SU-DHL-6 (cell line): Measurements from ENCODE around the gene DLG1.

Experiments used
- EZH2phosphoT487 ChIP-seq: fragments of 200-600 bp; sonication (generic), shearing (Covaris generic); conservative IDR thresholded peaks from 2 replicates; pipeline ENCODE4 v1.6.1; 2018; ENCODE audit warnings: mild to moderate bottlenecking, antibody characterized with exemption, low read length, moderate library complexity, mixed read lengths
- TF ChIP-seq, protein P1 (sequence below): fragments of 200-600 bp; sonication (generic); IDR thresholded peaks from one replicate; pipeline ENCODE4 v1.5.1; 2017; ENCODE audit warnings: antibody characterized with exemption, mild to moderate bottlenecking, low read length, moderate library complexity; ENCODE audit not compliant: insufficient read depth, poor library complexity, severe bottlenecking

DNA sequence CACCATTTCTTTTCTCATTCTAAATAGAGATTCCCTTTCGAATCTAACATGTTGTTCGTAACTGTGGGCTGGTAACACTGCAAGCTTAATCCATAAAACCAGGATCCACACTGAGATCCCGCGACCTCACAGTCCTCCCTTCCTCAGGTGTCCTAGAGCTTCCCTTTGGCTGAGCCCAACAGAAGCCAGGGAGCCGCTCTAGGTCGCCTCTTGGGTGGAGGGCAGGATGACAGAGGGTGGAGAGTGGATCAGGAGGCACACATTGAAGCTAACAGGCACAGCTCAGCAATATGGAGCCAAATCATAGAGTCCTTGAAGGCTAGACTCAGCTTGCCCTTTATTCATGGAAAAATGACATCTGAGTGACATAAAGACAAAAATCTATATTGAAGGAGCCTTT lies 44.7 kb upstream of the DLG1 start:
- TF ChIP-seq, protein P1, sequence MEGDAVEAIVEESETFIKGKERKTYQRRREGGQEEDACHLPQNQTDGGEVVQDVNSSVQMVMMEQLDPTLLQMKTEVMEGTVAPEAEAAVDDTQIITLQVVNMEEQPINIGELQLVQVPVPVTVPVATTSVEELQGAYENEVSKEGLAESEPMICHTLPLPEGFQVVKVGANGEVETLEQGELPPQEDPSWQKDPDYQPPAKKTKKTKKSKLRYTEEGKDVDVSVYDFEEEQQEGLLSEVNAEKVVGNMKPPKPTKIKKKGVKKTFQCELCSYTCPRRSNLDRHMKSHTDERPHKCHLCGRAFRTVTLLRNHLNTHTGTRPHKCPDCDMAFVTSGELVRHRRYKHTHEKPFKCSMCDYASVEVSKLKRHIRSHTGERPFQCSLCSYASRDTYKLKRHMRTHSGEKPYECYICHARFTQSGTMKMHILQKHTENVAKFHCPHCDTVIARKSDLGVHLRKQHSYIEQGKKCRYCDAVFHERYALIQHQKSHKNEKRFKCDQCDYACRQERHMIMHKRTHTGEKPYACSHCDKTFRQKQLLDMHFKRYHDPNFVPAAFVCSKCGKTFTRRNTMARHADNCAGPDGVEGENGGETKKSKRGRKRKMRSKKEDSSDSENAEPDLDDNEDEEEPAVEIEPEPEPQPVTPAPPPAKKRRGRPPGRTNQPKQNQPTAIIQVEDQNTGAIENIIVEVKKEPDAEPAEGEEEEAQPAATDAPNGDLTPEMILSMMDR = no peak
- no peak for TF ChIP-seq EZH2phosphoT487
